GM12873 (cell line): Measurements from ENCODE around the gene POLR2H.

Experiments
- TF ChIP-seq, protein P1 (sequence below): IDR thresholded peaks from 2 replicates; pipeline ENCODE4 v1.5.1; 2012; ENCODE audit warnings: low read depth, mild to moderate bottlenecking, moderate library complexity, low read length, control low read depth; ENCODE audit not compliant: insufficient read depth; ENCODE audit errors: missing control alignments

The POLR2H gene

DNA sequence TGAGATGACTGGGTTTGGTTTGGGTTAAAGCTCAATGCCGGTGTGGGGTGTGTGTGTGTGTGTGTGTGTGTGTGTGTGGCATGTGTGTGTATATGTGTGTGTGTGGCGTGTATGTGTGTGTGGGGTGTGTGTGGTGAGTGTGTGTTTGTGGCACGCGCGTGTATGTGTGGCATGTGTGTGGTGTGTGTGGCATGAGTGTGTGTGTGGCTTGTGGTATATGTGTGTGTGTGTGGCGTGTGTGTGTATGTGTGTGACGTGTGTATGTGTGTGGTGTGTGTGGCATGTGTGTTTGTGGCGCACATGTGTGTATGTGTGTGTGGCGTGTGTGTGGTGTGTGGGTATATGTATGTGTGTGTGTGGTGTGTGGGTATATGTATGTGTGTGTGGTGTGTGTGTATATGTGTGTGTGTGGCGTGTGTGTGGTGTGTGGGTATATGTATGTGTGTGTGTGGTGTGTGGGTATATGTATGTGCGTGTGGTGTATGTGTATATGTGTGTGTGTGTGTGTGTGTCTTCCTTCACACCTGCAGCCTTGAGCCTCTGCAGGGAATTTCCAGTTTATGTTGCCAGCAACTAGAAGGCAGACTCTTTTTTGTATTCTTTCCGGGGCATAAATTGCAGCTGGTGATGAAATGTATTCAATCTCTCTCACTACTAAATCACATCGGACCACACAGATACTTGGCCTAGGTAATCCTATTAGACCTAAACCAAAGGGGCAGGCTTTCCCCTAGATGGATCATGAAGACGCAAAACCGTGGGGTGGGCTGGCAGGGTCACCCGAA is 53.1 kb downstream of the POLR2H start:
- TF ChIP-seq, protein P1, sequence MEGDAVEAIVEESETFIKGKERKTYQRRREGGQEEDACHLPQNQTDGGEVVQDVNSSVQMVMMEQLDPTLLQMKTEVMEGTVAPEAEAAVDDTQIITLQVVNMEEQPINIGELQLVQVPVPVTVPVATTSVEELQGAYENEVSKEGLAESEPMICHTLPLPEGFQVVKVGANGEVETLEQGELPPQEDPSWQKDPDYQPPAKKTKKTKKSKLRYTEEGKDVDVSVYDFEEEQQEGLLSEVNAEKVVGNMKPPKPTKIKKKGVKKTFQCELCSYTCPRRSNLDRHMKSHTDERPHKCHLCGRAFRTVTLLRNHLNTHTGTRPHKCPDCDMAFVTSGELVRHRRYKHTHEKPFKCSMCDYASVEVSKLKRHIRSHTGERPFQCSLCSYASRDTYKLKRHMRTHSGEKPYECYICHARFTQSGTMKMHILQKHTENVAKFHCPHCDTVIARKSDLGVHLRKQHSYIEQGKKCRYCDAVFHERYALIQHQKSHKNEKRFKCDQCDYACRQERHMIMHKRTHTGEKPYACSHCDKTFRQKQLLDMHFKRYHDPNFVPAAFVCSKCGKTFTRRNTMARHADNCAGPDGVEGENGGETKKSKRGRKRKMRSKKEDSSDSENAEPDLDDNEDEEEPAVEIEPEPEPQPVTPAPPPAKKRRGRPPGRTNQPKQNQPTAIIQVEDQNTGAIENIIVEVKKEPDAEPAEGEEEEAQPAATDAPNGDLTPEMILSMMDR: no peak

- TF ChIP-seq, protein P1: no peak
These were observed 53.6 kb downstream of the POLR2H start for GRCh38 chr3:184415203-184415490.

GRCh38 chr3:184417619-184418327 is 56.3 kb downstream of the POLR2H start:
- TF ChIP-seq, protein P1: peak; percentile 99
